ENCODE data around the gene P2RX6. TPM values are rescaled to one million over a fixed set of nuclear protein-coding genes. Genes with fewer than 3 reads are reported as not detected.

The P2RX6 gene
- total RNA-seq, 2 experiments from 2014 or later = 0.14 to 0.69 TPM

- DNase-seq (no peak), ATAC-seq (ENCODE audit: poor library complexity) (no peak)
- Mint-ChIP-seq H3K4me3 (no peak overlapping the region), H3K27me3 (no peaks in the 10 kb centered on the region), H3K9me3 (no peaks in the 10 kb centered on the region), H3K27ac (no peak overlapping the region), H3K36me3 (ENCODE audit: low read depth) (no peaks in the 10 kb centered on the region), H3K4me1 (ENCODE audit: low read depth) (peaks cover 18% of the 10 kb centered on the region)
- ChIA-PET CTCF (no interaction called here), POLR2A (no interaction called here)
- TF ChIP-seq CTCF (IDR thresholded peaks at IDR 0.05) = no peak
- Histone ChIP-seq H3K4me1 (ENCODE audit: insufficient read depth, low read length) (peaks cover 19% of the 10 kb centered on the region), H3K9me3 (ENCODE audit: control insufficient read depth in 1 of 2, insufficient read depth in 1 of 2, low read length in 2 of 2) (peaks cover 6 to 18% of the 10 kb centered on the region in 2 experiments), H3K36me3 (ENCODE audit: insufficient read depth, low read length) (no peaks in the 10 kb centered on the region), H3K27me3 (ENCODE audit: control insufficient read depth in 1 of 2, insufficient read depth in 2 of 2, low read length in 2 of 2) (no peaks in the 10 kb centered on the region), H3K27ac (ENCODE audit: low read depth in 1 of 2, low read length in 2 of 2) (no peak overlapping the region), H3K4me3 (ENCODE audit: low read length) (no peak overlapping the region)
- intact Hi-C loops (cut with DNase I, micrococcal nuclease) = loop anchor here in 1 of 2 experiments (10.0 kb wide), 1 partner anchor 129 kb away; no protein-coding TSS in a partner anchor
Measured at GRCh38 chr22:20975541-20976290, 39.2 kb upstream of the P2RX6 start.

- ATAC-seq (ENCODE audit: poor library complexity) (no peak), DNase-seq (no peak)
- Mint-ChIP-seq H3K36me3 (ENCODE audit: low read depth) (no peaks in the 10 kb centered on the region), H3K4me3 (no peak overlapping the region), H3K27me3 (no peaks in the 10 kb centered on the region), H3K4me1 (ENCODE audit: low read depth) (peaks cover 25% of the 10 kb centered on the region), H3K27ac (no peak overlapping the region), H3K9me3 (no peaks in the 10 kb centered on the region)
- no peak for TF ChIP-seq CTCF (IDR thresholded peaks at IDR 0.05)
- H3K27ac ChIP-seq (ENCODE audit: low read depth in 1 of 2, low read length in 2 of 2) = no peak overlapping the region
- peaks cover 26% of the 10 kb centered on the region for H3K4me1 ChIP-seq (ENCODE audit: insufficient read depth, low read length)
- no peaks in the 10 kb centered on the region for H3K27me3 ChIP-seq (ENCODE audit: control insufficient read depth in 1 of 2, insufficient read depth in 2 of 2, low read length in 2 of 2)
- ChIA-PET CTCF (no interaction called here), POLR2A (no interaction called here)
- H3K4me3 ChIP-seq (ENCODE audit: low read length) = no peak overlapping the region
- peaks cover 6 to 18% of the 10 kb centered on the region in 2 experiments for H3K9me3 ChIP-seq (ENCODE audit: control insufficient read depth in 1 of 2, insufficient read depth in 1 of 2, low read length in 2 of 2)
- intact Hi-C loops (cut with DNase I, micrococcal nuclease) = loop anchor here in 1 of 2 experiments (10.0 kb wide), 1 partner anchor 128 kb away; no protein-coding TSS in a partner anchor
- no peaks in the 10 kb centered on the region for H3K36me3 ChIP-seq (ENCODE audit: insufficient read depth, low read length)
Measured at GRCh38 chr22:20976291-20976877, 38.6 kb upstream of the P2RX6 start.

- no peak overlapping the region for H3K27ac Mint-ChIP-seq
- no peak for TF ChIP-seq CTCF (IDR thresholded peaks at IDR 0.05)
Measured at GRCh38 chr22:20977019-20977418, 37.9 kb upstream of the P2RX6 start.

More at GRCh38 chr22:20977019-20977418, 37.9 kb upstream of the P2RX6 start:
- Mint-ChIP-seq H3K36me3 (ENCODE audit: low read depth) (no peaks in the 10 kb centered on the region), H3K4me3 (no peak overlapping the region), H3K4me1 (ENCODE audit: low read depth) (peaks cover 28% of the 10 kb centered on the region), H3K27me3 (no peaks in the 10 kb centered on the region), H3K9me3 (no peaks in the 10 kb centered on the region)
- H3K4me1 ChIP-seq (ENCODE audit: insufficient read depth, low read length) = peaks cover 32% of the 10 kb centered on the region
- POLR2A ChIA-PET = no interaction called here
- DNase-seq = no peak
- H3K4me3 ChIP-seq (ENCODE audit: low read length) = no peak overlapping the region
- no peaks in the 10 kb centered on the region for H3K27me3 ChIP-seq (ENCODE audit: control insufficient read depth in 1 of 2, insufficient read depth in 2 of 2, low read length in 2 of 2)
- no peaks in the 10 kb centered on the region for H3K36me3 ChIP-seq (ENCODE audit: insufficient read depth, low read length)
- peaks cover 6 to 18% of the 10 kb centered on the region in 2 experiments for H3K9me3 ChIP-seq (ENCODE audit: control insufficient read depth in 1 of 2, insufficient read depth in 1 of 2, low read length in 2 of 2)
- CTCF ChIA-PET = no interaction called here
- intact Hi-C loops (cut with DNase I, micrococcal nuclease) = loop anchor here in 1 of 2 experiments (10.0 kb wide), 1 partner anchor 128 kb away; no protein-coding TSS in a partner anchor
- ATAC-seq (ENCODE audit: poor library complexity) = no peak
- H3K27ac ChIP-seq (ENCODE audit: low read depth in 1 of 2, low read length in 2 of 2) = no peak overlapping the region
